GM19099 (cell line): ENCODE data around the gene KDM2A.

Experiments
- POLR2A ChIP-seq: IDR thresholded peaks from 3 replicates; pipeline ENCODE4 v1.6.1; 2011; ENCODE audit warnings: low read depth; ENCODE audit not compliant: insufficient read length; ENCODE audit errors: extremely low read depth

Gene KDM2A

DNA sequence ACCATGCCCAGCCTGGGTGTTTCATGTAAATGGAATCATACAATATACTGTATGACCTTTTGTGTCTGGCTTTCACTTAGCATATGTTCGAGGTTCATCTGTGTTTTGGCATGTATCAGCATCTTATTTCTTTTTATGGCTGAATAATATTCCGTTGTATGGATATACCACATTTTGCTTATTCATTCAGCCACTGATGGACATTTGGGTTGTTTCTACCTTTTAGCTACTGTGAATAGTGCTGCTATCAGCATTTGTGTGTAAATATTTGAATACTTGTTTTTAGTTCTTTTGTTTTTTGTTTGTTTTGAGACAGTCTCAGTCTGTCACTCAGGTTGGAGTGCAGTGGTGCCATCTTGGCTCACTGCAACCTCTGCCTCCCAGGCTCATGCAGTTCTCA, 35.7 kb downstream of the KDM2A start:
- no peak for TF ChIP-seq POLR2A

DNA sequence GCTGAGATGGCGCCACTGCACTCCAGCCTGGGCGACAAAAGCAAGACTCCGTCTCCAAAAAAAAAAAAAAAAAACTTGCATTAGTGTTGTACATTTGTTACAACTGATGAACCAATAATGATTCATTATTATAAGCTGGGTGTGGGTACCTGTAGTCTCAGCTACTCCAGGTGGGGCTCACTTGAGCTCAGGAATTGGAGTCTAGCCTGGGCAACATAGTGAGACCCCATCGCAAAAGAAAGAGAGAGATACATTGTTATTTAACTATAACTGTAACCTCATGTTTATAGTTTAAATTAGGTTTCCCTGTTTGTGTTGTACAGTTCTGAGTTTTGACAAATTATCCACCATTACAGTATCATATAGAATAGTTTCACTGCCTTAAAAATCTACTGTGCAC, 38.6 kb downstream of the KDM2A start:
- no peak for TF ChIP-seq POLR2A

DNA sequence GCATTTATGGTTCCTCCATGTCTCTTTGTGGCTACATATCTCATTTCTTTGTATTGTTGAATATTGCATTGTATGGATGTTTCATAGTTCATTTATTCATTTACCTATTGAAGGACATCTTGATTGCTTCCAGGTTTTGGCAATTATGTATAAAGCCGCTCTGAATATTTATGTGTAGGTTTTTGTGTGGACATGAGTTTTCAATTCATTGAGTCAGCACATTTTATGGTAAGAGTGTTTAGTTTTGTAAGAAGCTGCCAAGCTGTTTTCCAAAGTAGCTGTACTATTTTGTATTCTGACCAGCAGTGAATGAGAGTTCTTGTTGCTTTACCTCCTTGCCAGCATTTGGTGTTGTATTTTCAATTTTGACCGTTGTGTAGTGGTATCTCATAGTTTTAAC, 39.2 kb downstream of the KDM2A start:
- no peak for TF ChIP-seq POLR2A

DNA sequence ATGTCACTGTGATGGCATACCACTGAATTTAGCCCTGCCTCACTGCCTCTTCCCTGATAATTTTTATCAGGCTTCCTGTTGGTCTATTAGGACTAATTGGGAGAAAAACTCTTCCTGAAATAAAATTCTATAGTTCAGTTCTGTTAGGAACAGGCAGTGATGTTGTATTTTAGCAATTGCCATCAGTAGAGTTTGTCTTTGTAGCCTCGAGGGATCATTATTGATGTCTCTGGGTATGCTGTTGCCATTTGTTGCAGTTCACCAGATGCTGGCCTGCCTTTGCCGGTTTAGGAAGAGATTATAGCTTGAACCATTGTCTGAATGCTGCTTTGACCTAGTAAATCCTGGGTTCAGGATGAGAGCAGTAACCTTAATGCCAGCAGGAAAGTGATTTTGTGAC, 41.0 kb downstream of the KDM2A start:
- TF ChIP-seq POLR2A: no peak

DNA sequence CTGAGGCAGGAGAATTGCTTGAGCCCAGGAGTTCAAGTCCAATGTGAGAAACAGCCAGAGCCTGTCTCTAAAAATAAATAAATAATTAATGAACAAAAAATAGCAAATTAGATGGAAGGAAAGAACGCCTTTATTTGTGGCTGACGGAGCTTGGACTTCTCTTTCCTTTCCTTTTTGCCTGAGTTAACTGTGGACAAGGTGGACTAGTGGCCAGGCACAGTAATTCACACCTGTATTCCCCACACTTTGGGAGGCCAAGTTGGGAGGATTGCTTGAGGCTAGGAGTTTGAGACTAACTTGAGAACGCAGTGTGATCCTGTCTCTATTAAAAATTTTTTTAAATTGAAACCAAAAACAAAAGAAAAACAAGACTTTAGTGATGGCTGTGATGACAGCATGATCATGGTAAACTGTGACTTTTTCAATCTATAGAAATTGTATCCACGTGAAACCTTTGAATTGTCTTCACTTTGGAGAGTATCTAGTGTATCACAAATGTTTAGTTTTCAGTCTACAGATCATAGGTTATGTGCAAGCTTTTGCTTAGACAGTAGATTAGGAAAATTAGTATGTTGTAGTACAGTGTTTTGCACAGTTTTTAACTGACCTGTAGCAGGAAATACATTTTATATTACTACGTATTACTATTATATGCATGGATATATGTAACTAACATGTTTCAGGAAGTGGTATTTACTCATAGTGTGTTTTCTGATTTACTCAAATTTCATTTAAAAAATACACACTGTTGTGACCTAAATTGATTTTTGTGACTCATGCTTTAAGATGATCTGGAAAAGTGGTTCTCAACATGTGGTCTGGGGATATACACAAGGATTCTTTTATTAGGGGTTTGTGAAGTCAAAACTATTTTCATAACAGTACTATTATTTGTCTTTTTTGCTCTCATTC, 42.1 kb downstream of the KDM2A start:
- no peak for TF ChIP-seq POLR2A

DNA sequence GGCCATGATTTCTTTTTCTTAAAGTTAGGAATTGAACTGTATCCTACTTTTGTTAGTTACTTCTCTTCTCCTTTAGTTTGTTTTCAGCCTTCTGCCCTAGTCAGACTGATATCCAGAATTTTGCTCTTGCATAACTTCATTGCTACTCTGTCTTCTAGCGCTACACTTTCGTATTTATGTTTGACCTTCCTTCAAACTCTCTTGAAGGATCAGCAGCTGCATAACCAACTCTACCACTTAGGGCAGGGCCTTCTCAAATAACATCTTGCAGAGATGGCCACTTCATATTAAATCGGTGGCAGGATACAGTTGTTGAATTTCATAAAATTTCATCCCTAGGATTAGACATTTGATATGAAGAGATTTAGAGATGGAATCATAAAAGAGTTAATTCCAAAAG, 43.9 kb downstream of the KDM2A start:
- no peak for TF ChIP-seq POLR2A

DNA sequence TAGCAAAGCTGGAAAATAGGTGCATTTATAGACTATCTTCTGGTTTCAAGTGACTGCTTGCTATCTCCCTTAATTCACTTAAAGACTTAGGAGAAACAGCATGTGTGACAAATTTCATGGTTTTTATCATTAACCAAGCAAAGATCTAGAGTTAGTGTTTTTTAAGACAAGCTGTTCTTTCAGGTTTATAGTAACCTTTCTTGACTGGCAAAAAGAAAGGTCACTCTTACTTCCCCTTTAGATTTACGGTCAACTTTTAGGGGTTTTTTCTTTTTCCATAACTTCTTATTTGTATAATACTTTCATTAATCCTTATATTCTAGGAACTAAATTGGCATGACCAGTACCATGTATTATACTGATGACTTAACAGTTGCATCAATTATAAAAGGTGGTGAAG, 46.6 kb downstream of the KDM2A start:
- no peak for TF ChIP-seq POLR2A

DNA sequence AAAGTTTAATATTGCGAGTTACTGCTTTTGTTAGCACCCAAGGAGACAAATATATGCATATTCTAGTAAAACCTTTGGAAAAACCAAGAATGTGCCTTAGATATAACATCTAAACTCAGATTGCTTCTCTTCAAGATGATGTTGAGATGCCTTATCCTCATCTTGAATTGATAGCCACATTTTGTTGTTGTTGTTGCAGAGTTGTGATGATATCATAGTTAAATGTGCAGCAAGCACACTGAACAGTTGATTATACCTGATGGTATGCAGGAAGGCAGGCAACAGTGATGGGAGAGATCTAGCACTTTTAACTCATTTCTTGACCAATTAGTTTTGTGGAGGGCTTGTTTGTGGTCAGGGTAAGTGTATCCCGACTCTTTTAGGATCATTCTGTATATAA, 48.0 kb downstream of the KDM2A start:
- no peak for TF ChIP-seq POLR2A

DNA sequence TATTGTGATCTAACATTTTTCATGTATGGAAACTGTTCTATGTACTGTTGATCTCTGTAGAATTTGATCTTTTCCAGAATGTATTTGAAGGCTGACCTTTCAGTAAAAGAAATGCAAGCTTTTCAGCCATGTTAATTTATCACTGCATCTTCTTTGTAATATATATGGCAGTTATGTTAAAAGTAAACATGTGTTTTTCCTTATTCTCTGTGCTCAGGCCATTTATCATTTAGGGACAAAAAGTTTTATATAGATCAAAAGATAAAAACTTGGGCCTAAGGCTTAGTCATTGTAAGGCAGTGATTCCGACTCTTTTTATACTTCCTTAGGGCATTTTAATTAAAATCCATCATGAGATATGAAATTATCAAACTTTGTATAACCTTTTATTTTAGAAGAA, 48.7 kb downstream of the KDM2A start:
- TF ChIP-seq POLR2A: no peak

DNA sequence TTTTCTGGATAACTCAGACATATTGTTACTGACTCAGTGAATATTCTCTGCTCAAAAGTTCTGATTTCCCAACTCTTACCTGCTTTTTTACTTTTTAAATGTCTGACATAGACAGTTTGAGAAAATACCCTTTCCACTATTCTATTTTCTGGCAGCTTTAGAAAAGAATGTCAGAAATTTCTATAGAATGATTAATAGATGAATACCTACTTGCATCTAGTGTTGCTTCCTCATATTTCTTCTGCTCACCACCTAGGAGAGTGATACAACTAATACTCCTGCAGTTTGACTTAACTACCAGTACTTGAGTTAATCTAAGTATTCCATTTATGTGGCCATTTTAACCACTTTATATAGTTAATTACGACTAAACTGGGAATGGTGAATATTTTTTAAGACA, 55.2 kb downstream of the KDM2A start:
- TF ChIP-seq POLR2A: no peak

DNA sequence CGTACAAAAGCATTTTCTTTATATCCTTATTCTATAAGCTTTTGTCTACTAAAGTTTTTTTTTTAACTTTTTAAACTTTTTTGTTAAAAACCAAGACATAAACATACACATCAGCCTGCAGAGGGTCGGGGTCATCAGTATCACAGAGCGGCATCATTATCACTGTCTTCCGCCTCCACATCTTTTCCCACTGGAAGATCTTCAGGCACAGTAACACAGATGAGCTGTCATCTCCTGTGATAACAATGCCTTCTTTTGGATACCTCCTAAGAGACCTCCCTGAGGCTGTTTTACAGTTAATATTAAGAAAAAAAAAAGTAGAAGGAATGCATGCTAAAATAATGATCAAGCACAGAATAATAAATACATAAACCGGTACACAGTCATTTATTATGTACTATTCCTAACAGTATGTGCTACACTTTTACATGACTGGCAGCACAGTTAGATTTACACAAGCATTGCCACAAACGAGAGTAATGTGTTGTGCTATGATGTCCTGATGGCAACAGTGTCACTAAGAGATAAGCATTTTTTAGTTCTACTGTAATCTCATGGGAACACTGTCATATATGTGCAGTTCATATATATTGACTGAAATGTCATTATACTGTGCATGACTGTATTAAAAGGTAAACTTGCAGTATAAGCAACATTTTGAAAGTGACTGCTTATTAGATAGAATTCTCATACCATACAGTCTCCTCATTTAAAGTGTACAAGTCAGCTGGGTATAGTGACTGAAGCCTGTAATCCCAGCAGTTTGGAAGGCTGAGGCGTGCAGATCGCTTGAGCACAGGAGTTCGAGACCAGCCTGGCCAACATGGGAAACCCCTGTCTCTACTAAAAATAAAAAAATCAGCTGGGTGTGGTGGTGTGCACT, 58.6 kb downstream of the KDM2A start:
- no peak for TF ChIP-seq POLR2A

DNA sequence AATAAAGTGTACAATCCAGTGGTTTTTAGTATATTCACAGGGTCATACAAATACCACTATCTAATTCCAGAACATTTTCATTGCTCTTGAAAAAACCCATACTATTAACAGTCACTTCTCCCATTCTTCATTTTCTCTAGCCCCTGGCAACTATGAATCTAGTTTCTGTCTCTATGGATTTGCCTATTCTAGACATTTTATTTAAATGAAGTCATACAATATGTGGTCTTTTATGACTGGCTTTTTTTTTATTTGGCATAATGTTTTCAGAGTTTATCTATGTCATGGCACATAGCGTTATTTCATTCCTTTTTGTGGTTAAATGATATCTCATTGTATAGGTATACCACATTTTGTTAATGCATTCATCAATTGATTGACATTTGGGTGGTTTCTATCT, 59.4 kb downstream of the KDM2A start:
- TF ChIP-seq POLR2A: no peak

DNA sequence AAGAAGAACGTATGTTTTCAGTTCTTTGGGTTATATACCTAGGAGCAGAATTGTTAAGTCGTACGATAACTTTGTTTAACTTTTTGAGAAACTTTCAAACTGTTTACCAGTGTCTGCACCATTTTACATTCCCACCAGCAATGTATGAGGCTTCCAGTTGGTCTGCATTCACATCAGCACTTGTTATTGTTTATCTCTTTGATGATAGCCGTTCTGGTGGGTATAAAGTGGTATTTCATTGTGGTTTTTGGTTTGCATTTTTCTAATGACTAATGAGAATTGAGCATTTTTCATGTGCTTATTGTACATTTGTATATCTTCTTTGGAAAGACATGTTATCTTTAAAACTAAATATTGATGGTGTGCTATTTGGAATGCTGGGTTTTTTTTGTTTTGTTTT, 59.8 kb downstream of the KDM2A start:
- no peak for TF ChIP-seq POLR2A

DNA sequence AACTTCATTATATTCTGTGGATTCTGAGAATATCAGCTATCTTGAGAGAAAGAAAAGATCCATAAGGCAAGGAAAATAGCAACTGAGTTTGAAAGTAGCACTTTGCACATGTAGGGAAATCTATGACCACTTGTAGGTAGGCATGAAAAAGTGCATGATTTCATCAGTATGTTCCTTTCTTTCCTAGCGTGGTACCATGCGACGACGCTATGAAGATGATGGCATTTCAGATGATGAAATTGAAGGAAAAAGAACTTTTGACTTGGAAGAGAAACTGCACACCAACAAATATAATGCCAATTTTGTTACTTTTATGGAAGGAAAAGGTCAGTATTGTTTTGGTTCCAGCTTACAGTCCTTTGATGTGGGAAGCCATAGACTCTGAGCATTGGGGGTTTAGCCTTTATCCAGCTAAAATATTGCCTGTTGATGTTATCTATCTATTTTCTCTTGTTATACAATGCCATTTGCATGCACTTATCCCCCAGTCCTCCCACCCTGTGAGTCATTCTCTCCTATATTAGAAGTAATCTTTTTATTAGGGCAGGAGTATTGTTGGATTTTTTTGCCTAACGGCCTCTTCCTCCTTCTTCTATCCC, 60.9 kb downstream of the KDM2A start:
- no peak for TF ChIP-seq POLR2A

DNA sequence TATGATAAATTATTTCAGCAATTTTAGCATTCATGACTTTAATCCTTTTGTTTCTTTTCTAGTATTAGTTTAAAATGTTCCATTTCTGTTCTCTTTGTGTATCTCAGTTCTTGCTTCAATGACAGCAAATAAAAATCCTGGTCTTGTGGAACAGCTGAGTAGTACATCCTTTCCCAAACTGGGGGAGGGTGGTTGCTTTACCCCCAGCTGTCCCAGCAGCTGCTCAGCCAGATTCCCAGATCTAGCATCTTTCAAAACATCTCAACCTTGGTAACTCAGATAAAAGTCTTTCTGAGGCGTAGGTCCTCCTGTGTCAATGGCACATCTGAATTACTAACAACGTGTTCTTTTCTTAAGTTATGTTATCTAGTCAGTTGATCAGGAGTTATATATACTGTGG, 75.0 kb downstream of the KDM2A start:
- TF ChIP-seq POLR2A: no peak
